WTC11 (cell line): ENCODE results near the gene LARP1B. TPM values are rescaled to one million over a fixed set of nuclear protein-coding genes. Genes with fewer than 3 reads are reported as not detected.
"Not testable (repeated sequence)": the region's sequence is repeated elsewhere in the genome, so short reads cannot be mapped to it uniquely, and the experiment has no call there.

Source experiments
- ATAC-seq: fragments of 200-7000 bp; cut with Tn5 transposase; 2 replicates; pipeline ENCODE4 v1.10.0; 2021; ENCODE audit warnings: mild to moderate bottlenecking, moderate library complexity
- CTCF ChIA-PET: fragments of 300-600 bp; sonication (Branson Sonifier 250); formaldehyde crosslinking; loops from one replicate; lab custom pipeline; 2021; ENCODE audit warnings: antibody characterized with exemption; lab: Charles Lee
- POLR2A ChIA-PET: fragments of 350-600 bp; sonication (Branson Sonifier 250); formaldehyde crosslinking; loops from one replicate; lab custom pipeline; 2021; ENCODE audit warnings: antibody characterized with exemption; lab: Charles Lee
- DNase-seq: peaks from one replicate; pipeline ENCODE4 v3.0.0; 2021; ENCODE audit warnings: low spot score
- H3K27ac Mint-ChIP-seq: 2 replicates; pipeline ENCODE4 v1.8.0; 2021; ENCODE audit warnings: mixed read lengths
- H3K27me3 Mint-ChIP-seq: 2 replicates; pipeline ENCODE4 v1.8.0; 2021; ENCODE audit warnings: low read depth, mild to moderate bottlenecking, moderate library complexity, mixed read lengths
- H3K36me3 Mint-ChIP-seq: 2 replicates; pipeline ENCODE4 v1.8.0; 2021; ENCODE audit warnings: mixed read lengths
- H3K4me1 Mint-ChIP-seq: 2 replicates; pipeline ENCODE4 v1.8.0; 2022; ENCODE audit warnings: mixed read lengths
- H3K4me3 Mint-ChIP-seq: 2 replicates; pipeline ENCODE4 v1.8.0; 2021; ENCODE audit warnings: mild to moderate bottlenecking, moderate library complexity, mixed read lengths
- H3K9me3 Mint-ChIP-seq: 2 replicates; pipeline ENCODE4 v1.8.0; 2021; ENCODE audit warnings: mixed read lengths
- CTCF ChIP-seq: fragments of 200-600 bp; IDR thresholded peaks from 2 replicates; pipeline ENCODE4 v1.8.0; 2022; ENCODE audit warnings: antibody characterized with exemption
- ERG ChIP-seq: fragments of 250-450 bp; sonication (Bioruptor Pico); IDR thresholded peaks from 2 replicates; pipeline ENCODE4 v1.8.0; 2021; ENCODE audit warnings: mild to moderate bottlenecking
- ESRRA ChIP-seq: sonication (generic); formaldehyde crosslinking; IDR thresholded peaks from 2 replicates; pipeline ENCODE4 v1.8.1; 2022; ENCODE audit warnings: mild to moderate bottlenecking, missing genetic modification reagents, borderline replicate concordance
- FOXP4 ChIP-seq: sonication (generic); formaldehyde crosslinking; IDR thresholded peaks from 2 replicates; pipeline ENCODE4 v1.8.0; 2022; ENCODE audit warnings: mild to moderate bottlenecking, missing genetic modification reagents
- GTF2I ChIP-seq: fragments of 250-450 bp; sonication (Bioruptor Pico); conservative IDR thresholded peaks from 2 replicates; pipeline ENCODE4 v1.4.0; 2021; ENCODE audit warnings: mild to moderate bottlenecking
- HMGXB4 ChIP-seq: sonication (generic); formaldehyde crosslinking; IDR thresholded peaks from 2 replicates; pipeline ENCODE4 v1.8.1; 2023; ENCODE audit warnings: mild to moderate bottlenecking, moderate library complexity, missing genetic modification reagents
- JAZF1 ChIP-seq: fragments of 250-450 bp; sonication (Bioruptor Pico); IDR thresholded peaks from 2 replicates; pipeline ENCODE4 v1.9.0; 2021; ENCODE audit warnings: moderate library complexity, mild to moderate bottlenecking, inconsistent platforms
- NFE2L1 ChIP-seq: sonication (generic); formaldehyde crosslinking; IDR thresholded peaks from 2 replicates; pipeline ENCODE4 v1.8.1; 2023; ENCODE audit warnings: missing genetic modification reagents
- NR1H2 ChIP-seq: sonication (generic); formaldehyde crosslinking; IDR thresholded peaks from 2 replicates; pipeline ENCODE4 v1.9.0; 2021; ENCODE audit warnings: mild to moderate bottlenecking, moderate library complexity, missing genetic modification reagents
- NR3C1 ChIP-seq: sonication (generic); formaldehyde crosslinking; conservative IDR thresholded peaks from 2 replicates; pipeline ENCODE4 v1.8.1; 2023; ENCODE audit warnings: low read depth, mild to moderate bottlenecking, missing genetic modification reagents
- PREB ChIP-seq: sonication (generic); formaldehyde crosslinking; IDR thresholded peaks from 2 replicates; pipeline ENCODE4 v1.8.1; 2022; ENCODE audit warnings: mild to moderate bottlenecking, missing genetic modification reagents, moderate library complexity, borderline replicate concordance
- TEAD4 ChIP-seq: sonication (generic); formaldehyde crosslinking; IDR thresholded peaks from 2 replicates; pipeline ENCODE4 v1.8.0; 2022; ENCODE audit warnings: mild to moderate bottlenecking, missing genetic modification reagents
- USF1 ChIP-seq: sonication (generic); formaldehyde crosslinking; IDR thresholded peaks from 2 replicates; pipeline ENCODE4 v1.8.0; 2022; ENCODE audit warnings: mild to moderate bottlenecking, missing genetic modification reagents
- ZNF121 ChIP-seq: sonication (generic); formaldehyde crosslinking; IDR thresholded peaks from 2 replicates; pipeline ENCODE4 v1.8.0; 2023; ENCODE audit warnings: missing genetic modification reagents
- ZNF263 ChIP-seq: sonication (generic); formaldehyde crosslinking; IDR thresholded peaks from 2 replicates; pipeline ENCODE4 v1.8.1; 2022; ENCODE audit warnings: low read depth, mild to moderate bottlenecking, moderate library complexity, missing genetic modification reagents
- ZNF281 ChIP-seq: sonication (generic); formaldehyde crosslinking; IDR thresholded peaks from 2 replicates; pipeline ENCODE4 v1.8.0; 2023; ENCODE audit warnings: mild to moderate bottlenecking, missing genetic modification reagents
- ZNF416 ChIP-seq: fragments of 250-450 bp; sonication (Bioruptor Pico); IDR thresholded peaks from 2 replicates; pipeline ENCODE4 v1.9.0; 2021; ENCODE audit warnings: mild to moderate bottlenecking, inconsistent platforms
- total RNA-seq: library from RNA; stranded (reverse); gene quantifications from 3 replicates; pipeline ENCODE4 v1.2.3, GENCODE V29; 2021

Gene LARP1B
- total RNA-seq, 1 experiment from 2014 or later = 35.6 TPM

- Mint-ChIP-seq H3K4me3 (no peak overlapping the region), H3K27ac (no peak overlapping the region), H3K27me3 (no peaks in the 10 kb centered on the region), H3K9me3 (no peaks in the 10 kb centered on the region), H3K4me1 (peaks cover 12% of the 10 kb centered on the region), H3K36me3 (no peaks in the 10 kb centered on the region)
- ATAC-seq (peak; percentile 96), DNase-seq (peak; percentile 37)
- ChIA-PET POLR2A (interaction anchor here (1.5 kb wide), 1 partner anchor 8 kb away, joined by 4 read pairs; the partner anchor contains the start of gene LARP1B), CTCF (interaction anchor here (0.6 to 1.9 kb wide), 21 partner anchors 8 to 385 kb away, joined by 3 to 17 read pairs (median 5); partner anchors contain the start of genes ABHD18, LARP1B and MFSD8)
- TF ChIP-seq ZNF281 (CRISPR knock-in tag) (no peak), CTCF (peak; percentile 33; the same call in 1 of the 2 replicates)
Measured at GRCh38 chr4:128068918-128069317, 7.8 kb downstream of the LARP1B start.

- H3K36me3 Mint-ChIP-seq = peaks cover 53% of the 10 kb centered on the region
- no peaks in the 10 kb centered on the region for H3K27me3 Mint-ChIP-seq
- H3K4me3 Mint-ChIP-seq = no peak overlapping the region
- POLR2A ChIA-PET = no interaction called here
- ATAC-seq = no peak
- no peak overlapping the region for H3K27ac Mint-ChIP-seq
- H3K4me1 Mint-ChIP-seq = no peaks in the 10 kb centered on the region
- TF ChIP-seq ZNF263 (no peak), NR1H2 (CRISPR knock-in tag) (no peak), HMGXB4 (CRISPR knock-in tag) (no peak), FOXP4 (CRISPR knock-in tag) (no peak), PREB (CRISPR knock-in tag) (no peak), JAZF1 (CRISPR knock-in tag) (no peak), NFE2L1 (CRISPR knock-in tag) (no peak), ERG (no peak), GTF2I (CRISPR knock-in tag) (no peak), ESRRA (CRISPR knock-in tag) (no peak), ZNF416 (CRISPR knock-in tag) (no peak), USF1 (CRISPR knock-in tag) (no peak), NR3C1 (CRISPR knock-in tag) (no peak), TEAD4 (CRISPR knock-in tag) (no peak), ZNF121 (CRISPR knock-in tag) (no peak)
- TF ChIP-seq, all 79 proteins: peak for 0
- CTCF ChIA-PET = no interaction called here
- no peak for DNase-seq
- no peaks in the 10 kb centered on the region for H3K9me3 Mint-ChIP-seq
Measured at GRCh38 chr4:128076464-128076863, 15.4 kb downstream of the LARP1B start.

GRCh38 chr4:128095293-128095692, 34.2 kb downstream of the LARP1B start:
- H3K36me3 Mint-ChIP-seq = peaks cover 55% of the 10 kb centered on the region
- POLR2A ChIA-PET = not testable (repeated sequence)

More at GRCh38 chr4:128095293-128095692, 34.2 kb downstream of the LARP1B start:
- H3K4me1 Mint-ChIP-seq, H3K4me3 Mint-ChIP-seq, H3K27ac Mint-ChIP-seq, DNase-seq, ATAC-seq, H3K9me3 Mint-ChIP-seq, H3K27me3 Mint-ChIP-seq: not testable (repeated sequence)
- CTCF ChIA-PET = interaction anchor here (0.6 kb wide), 1 partner anchor 44 kb away, joined by 3 read pairs; no protein-coding TSS in a partner anchor
